Ecto neural progenitor cell (in vitro differentiated cells): ENCODE data around the gene RAC2.
"Not testable (repeated sequence)": the region's sequence is repeated elsewhere in the genome, so short reads cannot be mapped to it uniquely, and the experiment has no call there.

Experiments used
- DNase-seq: peaks from one replicate; pipeline ENCODE4 v3.0.0-alpha.2; 2018; ENCODE audit warnings: low spot score

RAC2 gene

GRCh38 chr22:37233751-37234631 lies 10.1 kb downstream of the RAC2 start:
- DNase-seq = no peak

DNA sequence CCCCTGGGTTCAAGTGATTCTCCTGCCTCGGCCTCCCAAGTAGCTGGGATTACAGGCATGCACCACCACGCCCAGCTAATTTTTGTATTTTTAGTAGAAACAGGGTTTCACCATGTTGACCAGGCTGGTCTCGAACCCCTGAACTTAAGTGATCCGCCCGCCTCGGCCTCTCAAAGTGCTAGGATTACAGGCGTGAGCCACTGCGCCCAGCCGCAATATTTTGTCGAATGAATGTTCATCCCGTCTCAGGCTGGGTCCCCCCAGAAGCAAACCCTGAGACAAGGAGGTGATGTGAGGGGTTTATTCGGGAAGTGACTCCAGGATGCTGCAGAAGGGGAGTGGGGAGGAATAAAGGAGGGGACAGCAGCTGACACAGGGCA lies 10.7 kb downstream of the RAC2 start:
- DNase-seq = not testable (repeated sequence)

DNA sequence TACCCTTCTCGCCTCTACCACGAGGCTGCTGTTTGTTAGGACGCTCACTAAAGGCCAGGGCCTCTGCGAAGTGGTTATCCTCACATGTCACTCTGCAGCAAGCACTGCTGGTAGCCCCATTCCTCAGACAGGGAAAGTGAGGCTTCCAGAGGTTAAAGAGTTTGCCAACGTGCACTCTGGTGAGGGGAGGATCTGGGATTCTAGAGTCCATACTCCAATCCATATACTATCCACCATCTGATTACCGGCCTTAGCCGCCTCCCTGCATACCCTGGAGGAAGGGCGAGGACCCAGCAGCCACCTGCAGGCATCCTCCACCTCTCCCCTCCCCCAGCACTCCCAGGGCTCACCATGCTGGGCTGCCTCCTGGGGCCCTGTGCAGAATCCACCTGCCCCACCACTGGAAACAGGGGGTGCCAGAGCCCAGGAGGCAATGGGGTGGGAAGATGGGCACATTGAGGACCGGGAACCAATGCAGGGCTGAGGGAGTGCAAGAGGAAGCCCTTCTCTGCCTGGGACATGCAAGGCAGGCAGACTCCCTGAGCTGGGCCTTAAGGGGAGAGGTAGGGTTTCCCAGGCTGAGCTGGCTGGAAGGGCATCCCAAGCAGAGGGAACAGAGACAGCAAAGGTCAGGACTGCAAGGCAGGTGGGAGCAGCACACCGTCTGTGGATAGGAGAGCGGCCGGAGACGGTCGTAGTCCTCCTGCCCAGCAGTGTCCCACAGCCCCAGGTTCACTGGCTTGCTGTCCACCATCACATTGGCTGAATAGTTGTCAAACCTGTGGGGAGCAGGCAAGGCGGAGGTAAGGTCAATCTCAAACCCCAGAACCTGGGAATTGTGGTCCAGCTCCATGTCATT lies 11.7 kb downstream of the RAC2 start:
- DNase-seq = no peak

- no peak for DNase-seq
Observed at GRCh38 chr22:37231406-37232139, 12.5 kb downstream of the RAC2 start.

- no peak for DNase-seq
Observed at GRCh38 chr22:37230673-37231405, 13.2 kb downstream of the RAC2 start.

GRCh38 chr22:37229805-37230672 lies 14.0 kb downstream of the RAC2 start:
- no peak for DNase-seq

DNA sequence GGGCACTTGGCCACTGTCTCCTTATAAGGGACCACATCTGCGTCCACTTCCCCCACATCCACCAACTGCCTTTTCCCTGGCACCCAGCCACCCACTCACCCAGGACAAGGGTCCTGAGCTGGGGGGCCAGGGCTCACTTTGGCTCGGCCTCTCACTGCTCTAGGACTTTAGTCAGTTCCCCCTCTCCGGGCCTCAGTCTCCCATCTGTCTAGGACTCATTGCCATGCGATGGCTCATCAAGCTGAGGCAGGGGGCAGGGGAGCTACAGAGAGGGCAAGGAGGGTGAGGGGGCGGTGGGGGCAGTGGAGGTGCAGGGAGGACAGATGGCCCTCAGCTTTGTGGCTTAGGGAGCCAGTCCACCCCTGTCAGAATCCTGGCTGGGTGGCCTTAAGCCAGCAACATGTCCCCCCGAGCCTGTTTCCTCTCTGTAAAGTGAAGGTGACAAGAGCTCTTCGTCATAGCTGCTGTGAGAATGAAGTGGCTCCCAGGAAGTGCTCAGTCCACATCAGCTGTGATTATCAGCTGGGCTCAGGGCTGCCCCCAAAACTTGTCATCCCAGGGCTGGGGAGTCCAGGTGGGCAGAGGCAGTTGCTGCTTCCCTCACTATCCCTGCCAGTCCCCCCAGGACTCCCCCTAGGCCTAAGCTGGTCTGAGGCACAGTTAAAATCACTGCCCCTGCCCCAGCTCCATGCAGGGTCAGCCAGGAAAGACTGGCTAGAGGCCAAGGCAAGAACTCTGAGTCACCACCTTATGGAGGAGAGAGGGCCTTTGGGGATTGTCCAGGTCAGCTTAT lies 14.9 kb downstream of the RAC2 start:
- DNase-seq = no peak

DNA sequence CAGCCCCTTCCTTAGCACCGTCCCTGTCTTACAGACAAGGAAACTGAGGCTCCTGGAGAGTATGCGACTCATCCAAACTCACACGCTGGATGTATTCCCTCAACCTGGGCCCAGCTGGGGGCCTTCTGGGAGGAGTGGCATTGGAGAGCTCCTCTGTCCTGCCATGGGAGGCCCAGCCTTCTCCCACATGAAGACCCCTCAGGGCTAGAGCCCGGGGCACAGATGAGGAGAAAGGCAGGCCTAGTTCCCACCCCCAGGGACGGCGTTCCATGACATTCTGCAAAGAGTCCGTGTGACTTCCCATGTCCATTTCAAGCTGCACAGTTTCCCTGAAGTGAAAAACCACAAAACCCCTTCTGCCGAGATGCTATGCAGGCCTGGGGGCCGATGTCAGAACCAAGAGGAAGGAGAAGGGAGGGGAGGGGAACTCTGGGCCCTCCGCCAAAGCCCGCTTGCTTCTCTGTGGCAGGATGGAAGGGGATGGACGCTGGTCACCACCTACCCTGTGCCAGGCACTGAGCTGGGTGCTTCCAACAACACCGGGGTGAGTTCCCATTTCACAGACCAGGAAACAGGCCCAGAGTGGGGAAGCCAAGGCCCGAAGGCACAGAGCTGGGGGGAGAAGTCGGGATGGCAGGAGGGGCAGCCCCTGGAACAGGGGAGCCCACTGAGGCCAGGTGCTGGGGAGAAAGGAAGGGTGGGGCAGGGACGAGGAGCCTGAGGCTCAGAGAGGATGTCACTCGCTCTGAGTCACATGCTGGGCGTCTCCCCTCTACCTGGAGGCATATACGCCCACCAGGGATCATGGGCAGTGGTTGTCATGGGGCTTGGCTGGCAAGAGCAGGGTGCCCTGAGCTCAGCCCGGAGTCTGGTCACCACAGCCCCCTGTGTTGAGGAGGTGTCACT lies 15.7 kb downstream of the RAC2 start:
- no peak for DNase-seq

- DNase-seq = no peak
Observed at GRCh38 chr22:37226514-37226913, 17.6 kb downstream of the RAC2 start.

DNA sequence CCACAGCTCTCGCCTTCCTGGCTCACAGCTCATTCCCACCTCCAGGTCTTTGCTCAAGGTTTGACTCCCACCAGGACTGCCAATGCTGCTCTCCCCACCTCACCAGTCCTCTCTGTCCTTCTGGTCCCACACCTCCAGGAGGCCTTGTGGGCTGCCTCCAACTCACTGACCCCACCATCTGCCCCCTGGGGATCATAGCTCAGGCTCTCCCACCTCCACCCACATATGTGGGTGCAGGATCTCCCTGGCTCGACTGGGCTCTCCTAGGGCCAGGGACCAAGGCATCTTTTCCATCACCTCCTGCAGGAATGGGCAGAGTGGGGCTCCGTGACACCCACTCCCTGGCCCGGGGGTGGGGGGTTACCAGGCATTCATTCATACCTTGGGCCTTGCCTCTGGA lies 18.0 kb downstream of the RAC2 start:
- no peak for DNase-seq

DNA sequence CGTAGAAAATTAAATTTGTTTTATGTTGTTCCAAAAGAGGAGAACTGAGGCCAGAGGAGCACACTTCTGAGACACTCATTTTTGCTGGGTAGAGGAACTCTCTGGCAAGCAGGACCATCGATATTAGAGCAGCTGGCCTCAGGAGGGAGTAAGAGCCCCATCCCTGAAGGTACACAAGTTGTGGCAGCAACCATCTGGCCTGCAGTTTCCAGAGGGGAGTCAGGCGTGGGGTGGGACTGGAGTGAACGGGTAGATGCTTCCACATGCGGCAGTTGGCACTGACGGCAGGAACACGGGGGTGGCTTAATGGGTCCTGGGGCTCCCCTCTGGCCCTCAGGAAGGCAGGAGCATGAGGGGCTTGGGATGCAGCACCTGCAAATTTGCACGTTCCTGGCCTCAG lies 18.6 kb downstream of the RAC2 start:
- DNase-seq = no peak

DNA sequence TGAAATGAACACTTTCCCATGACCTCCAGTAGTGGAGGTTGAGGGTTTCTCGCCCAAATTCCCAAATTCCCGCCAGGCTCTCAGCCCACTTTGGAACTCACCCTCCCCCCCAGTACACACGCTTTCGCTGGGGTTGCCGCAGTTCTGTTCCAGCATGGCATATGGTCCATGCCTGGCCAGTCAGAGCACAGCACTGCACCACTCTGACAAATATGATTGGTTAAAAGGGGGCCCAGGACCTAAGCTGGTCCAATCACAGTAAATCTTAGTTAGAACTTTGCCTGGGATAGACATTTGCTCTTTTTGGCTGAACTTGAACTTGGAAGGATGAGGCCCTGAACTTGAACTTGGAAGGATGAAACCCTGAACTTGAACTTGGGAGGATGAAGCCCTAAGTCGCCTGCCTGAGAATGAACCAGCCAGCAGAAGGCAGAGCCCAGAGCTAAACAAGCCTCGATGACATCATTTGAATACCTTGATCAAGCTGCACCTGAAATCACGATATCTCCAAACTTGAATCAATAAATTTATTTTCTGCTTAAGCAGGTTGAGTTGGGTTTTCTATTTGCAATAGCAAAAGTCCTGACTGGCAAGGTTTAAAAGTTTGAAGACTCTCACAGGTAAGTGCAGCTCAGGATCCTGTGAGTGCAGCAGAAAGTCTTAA lies 19.2 kb downstream of the RAC2 start:
- no peak for DNase-seq

DNA sequence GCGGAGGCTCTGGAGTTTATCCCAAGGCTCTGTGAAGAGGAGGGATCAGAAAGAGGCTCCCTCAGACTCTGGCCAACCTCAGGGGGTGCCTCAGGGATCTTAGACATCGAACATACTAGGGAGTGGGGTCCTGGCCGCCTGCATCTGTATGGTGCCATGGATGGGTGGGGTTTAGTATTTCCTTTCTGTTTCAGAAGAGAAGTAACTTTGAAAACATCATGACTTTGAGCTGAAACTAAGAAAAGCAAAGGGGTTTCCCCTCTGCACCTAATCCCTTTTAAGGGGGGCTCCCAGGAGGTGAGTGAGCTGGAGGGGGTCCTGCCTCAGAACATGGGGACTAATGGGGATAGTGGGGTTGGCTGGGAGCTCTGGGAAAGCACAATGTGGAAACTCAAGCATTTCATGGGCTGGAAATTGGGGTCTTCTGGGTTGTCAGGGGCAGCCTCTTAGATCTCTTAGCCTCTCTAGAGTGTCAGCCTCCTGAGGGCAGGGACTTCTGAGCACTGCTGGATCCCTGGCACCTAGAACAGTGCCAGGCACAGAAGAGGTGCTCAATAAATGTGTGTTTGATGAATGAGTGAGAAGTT lies 20.0 kb downstream of the RAC2 start:
- DNase-seq = no peak

- no peak for DNase-seq
Observed at GRCh38 chr22:37222440-37222971, 21.6 kb downstream of the RAC2 start.

DNA sequence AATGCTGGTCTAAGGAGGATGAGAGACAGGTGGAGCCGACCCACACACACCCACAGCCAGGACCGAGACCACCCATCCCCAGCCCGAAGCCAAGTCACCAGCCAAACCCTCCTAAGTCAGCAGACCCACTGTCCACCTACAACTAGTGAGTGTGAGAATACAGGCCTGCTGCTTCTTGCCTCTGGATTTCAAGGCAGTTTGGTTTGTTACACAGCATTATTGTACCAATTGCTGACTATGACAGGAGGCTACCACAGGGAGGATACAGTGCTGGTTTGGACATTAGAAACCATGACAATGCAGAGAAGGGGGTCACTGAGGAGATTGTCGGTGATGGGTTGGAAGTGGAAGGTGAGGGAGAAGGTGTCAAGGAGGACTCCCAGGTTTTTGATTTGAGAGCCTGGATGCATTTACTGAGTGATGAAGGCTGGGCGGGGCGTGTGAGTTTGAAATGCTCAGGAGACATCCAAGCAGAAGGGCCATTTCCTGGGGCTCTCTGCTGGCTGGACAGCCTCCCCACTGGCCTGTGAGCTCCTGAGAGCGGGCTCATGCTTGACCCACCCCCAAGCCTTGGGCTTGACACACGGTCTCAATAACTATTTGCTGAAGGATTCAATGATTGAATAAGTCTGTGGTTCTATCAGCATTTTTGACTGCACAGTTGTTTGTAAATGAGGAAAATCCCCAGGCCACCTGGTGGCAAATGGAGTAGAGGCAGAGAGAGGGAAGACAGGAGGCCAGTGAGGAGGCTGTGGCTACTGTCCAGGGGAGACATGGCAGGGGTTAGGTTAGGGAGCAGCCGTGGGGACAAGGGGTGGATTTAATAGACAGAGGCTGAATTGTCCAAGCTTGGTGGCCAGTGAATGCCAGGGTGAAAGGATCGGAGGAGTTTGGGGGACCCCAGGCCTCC lies 22.4 kb downstream of the RAC2 start:
- no peak for DNase-seq

- no peak for DNase-seq
Observed at GRCh38 chr22:37220543-37220981, 23.5 kb downstream of the RAC2 start.

DNA sequence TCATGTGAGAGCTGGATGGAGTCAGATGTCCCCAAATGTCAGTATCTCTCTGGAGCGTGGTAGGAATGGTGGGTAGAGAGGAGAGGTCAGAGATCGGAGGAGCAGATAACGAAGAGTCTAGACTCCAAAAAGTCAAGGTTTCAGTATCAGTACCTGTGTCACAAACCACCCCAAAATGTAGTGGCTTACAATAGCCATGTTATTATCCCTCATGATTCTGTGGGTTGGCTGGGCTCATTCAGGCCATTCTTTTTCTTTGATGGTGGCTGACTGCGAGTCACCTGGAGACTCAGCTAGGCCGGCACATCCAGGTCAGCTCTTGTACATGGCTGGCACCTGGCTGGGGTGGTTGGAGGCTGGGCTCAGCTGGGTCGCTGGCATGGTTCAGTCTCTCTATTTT lies 24.5 kb downstream of the RAC2 start:
- DNase-seq = no peak
